ENCODE measurements around the gene SDCCAG8.

- no peak for TF ChIP-seq CTCF (IDR thresholded peaks at IDR 0.05)
- TF ChIP-seq ZFX (IDR thresholded peaks at IDR 0.05; ENCODE audit: borderline replicate concordance) = no peak
Measured at GRCh38 chr1:243280571-243281129, 24.8 kb downstream of the SDCCAG8 start.
